ENCODE data around the gene HGS. TPM values are rescaled to one million over a fixed set of nuclear protein-coding genes. Genes with fewer than 3 reads are reported as not detected.
"Not testable (repeated sequence)": the region's sequence is repeated elsewhere in the genome, so short reads cannot be mapped to it uniquely, and the experiment has no call there.

The HGS gene
- total RNA-seq, 1 donor from 2014 or later: 137 TPM

DNA sequence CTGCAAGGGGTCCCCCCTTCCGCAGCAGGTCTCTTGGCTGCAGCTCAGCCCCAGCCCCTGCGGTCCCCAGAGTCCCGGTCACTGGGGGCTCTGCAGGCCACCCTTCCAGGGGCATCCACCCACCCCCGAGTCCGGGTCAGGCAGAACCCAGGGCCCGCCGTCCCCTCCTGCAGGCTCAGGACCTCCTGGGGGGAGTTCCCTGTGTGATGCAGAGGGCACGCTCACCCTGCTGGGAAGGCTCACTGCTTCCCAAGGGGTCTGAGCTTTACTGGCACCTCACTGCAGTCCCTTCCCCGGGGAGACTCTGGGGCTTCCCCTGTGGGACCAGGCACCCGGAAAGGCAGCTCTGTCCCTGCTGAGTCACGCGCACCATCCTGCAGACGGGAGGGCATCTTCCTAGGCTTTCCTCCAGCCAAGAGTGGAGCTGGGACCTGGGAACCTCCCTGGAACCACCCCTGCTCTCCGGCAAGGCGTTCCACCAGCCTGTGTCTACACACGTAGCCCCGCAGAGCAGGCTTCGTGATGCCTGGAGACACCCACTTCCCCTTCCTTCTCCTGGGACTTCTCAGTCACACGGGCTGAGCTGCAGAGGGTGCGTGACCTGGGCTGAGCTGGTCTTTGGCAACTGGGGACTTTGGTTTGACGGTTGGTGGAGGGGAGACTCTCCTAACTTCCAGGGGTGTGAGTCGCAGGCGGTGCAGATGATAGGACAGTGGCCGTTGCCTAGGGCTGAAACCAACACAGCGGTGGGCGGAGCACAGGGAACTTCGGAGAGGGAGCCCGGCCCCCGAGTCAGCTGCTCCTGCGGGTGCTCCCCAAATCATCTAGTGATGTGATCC, 51.7 kb downstream of the HGS start:
- Mint-ChIP-seq H3K27ac (no peak overlapping the region), H3K4me1 (peaks cover 11% of the 10 kb centered on the region), H3K4me3 (peak overlapping the region; percentile 72), H3K36me3 (ENCODE audit: low read depth) (no peaks in the 10 kb centered on the region), H3K27me3 (peaks cover 19% of the 10 kb centered on the region), H3K9me3 (no peaks in the 10 kb centered on the region)
- DNase-seq: peak; percentile 76
- intact Hi-C loops (cut with micrococcal nuclease): no loop called here

DNA sequence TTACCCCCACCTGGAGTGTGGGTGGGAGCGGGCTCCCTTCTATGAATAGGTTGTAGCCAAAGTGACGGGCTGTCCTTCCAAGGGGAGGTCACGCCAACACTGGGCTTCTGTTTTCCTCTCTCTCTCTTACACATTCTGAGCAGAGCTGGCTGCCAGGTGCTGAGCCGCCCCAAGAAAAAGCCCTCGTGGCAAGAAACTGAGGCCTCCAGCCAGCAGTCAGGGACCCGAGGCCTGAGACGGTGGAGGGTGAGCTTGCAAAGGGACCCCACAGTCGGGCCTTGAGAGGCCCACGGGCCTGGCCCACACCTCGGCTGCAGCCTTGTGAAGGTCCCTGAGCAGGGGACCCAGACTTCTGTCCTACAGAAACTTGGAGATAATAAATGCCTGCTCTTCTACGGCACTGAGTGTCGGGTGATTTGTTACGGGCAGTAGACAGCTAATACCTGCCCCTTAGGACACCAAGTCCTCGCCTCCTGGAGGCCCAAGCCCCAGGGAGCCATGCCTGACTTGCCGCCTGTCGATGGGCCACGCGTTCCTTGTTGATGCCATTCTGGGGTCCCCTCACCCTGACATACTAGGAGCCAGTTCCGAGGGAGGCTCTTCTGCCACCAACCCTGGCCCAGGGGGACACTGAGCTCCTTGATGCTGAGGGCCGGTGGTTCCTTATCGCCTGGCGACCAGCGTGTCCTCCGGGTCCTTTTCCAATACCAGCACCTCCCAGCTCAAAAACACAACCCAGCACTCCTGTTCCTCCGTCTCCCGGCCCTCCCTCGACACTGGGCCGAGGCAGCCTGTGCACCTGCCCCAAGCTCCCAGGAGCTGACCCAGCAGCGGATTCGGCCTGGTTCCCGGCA, 54.4 kb downstream of the HGS start:
- H3K36me3 Mint-ChIP-seq (ENCODE audit: low read depth): no peaks in the 10 kb centered on the region
- H3K9me3 Mint-ChIP-seq: no peaks in the 10 kb centered on the region
- H3K27me3 Mint-ChIP-seq: peaks cover 14% of the 10 kb centered on the region
- no peak for DNase-seq
- intact Hi-C loops (cut with micrococcal nuclease): no loop called here
- H3K27ac Mint-ChIP-seq: no peak overlapping the region
- no peak overlapping the region for H3K4me3 Mint-ChIP-seq
- H3K4me1 Mint-ChIP-seq: peaks cover 11% of the 10 kb centered on the region

DNA sequence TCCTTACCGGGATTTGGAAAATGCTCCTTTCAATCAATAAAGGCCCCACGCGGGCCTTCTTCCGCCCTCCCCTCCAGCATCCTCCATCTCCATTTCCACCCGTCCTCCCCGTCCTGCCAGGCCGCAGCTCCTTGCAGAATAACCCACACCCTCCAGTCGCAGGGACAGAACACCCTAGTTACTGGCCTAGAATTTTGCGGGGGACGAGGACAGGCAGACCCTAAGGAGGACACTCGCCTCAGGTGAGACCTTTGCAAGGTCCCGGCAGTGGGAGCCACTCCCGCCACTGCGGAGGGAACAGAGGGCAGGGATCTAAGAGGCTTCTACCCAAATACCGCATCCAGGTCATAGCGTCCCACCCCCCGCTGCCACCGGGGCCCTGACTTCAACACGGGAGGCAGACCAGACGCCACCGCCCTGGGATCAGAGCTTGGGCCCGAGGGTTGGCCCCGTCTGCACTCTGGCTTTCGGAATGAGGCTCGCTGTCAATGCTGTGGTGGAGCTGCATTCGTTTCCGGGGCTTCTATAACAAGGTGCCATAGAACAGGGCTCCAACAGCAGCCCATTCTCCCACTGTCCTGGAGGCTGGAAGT, 55.1 kb downstream of the HGS start:
- Mint-ChIP-seq H3K4me3 (no peak overlapping the region), H3K36me3 (ENCODE audit: low read depth) (no peaks in the 10 kb centered on the region), H3K27ac (no peak overlapping the region), H3K27me3 (peaks cover 10% of the 10 kb centered on the region), H3K4me1 (peaks cover 8% of the 10 kb centered on the region), H3K9me3 (no peaks in the 10 kb centered on the region)
- intact Hi-C loops (cut with micrococcal nuclease): no loop called here
- DNase-seq: no peak

DNA sequence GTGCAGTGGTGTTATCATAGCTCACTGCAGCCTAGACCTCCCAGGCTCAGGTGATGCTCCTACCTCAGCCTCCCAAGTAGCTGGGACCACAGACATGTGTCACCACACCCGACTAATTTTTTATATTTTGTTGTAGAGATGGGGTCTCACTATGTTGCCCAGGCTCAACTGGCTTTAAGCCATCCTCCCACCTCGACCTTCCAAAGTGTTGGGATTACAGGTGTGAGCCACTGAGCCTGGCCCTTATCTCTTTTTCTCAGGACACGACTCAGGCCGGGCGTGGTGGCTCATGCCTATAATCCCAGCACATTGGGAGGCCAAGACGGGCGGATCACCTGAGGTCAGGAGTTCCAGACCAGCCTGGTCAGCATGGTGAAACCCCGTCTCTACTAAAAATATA, 55.8 kb downstream of the HGS start:
- H3K27ac Mint-ChIP-seq; H3K4me1 Mint-ChIP-seq; DNase-seq; intact Hi-C loops (cut with micrococcal nuclease); H3K36me3 Mint-ChIP-seq (ENCODE audit: low read depth); H3K9me3 Mint-ChIP-seq; H3K27me3 Mint-ChIP-seq; H3K4me3 Mint-ChIP-seq: not testable (repeated sequence)

DNA sequence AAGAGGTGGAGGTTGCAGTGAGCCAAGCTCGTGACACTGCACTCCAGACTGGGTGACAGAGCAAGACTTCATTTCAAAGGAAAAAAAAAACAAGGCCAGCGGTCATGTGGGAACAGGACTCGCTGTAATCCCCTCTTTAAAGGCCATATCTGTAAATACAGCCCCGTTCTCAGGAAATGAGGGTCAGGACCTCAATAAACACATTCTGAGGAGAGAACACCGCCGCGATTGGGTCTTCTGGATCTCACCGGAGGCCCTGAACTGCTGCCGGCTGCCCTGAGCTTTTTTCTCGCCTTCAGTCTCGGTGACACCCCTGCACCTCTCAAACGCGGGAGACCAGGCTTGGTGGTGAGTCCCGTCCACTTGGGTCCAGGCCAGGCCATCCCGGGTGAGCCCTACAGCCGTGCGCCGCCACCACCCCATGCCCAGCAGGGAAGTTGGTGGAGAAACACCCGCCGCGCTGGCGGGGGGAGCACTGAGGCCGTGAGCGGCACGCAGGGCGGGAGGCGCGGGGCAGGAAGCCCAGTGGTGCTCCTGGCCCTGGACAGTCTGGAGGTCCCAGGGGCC, 56.7 kb downstream of the HGS start:
- H3K4me3 Mint-ChIP-seq: no peak overlapping the region
- intact Hi-C loops (cut with micrococcal nuclease): no loop called here
- peaks cover 7% of the 10 kb centered on the region for H3K4me1 Mint-ChIP-seq

DNA sequence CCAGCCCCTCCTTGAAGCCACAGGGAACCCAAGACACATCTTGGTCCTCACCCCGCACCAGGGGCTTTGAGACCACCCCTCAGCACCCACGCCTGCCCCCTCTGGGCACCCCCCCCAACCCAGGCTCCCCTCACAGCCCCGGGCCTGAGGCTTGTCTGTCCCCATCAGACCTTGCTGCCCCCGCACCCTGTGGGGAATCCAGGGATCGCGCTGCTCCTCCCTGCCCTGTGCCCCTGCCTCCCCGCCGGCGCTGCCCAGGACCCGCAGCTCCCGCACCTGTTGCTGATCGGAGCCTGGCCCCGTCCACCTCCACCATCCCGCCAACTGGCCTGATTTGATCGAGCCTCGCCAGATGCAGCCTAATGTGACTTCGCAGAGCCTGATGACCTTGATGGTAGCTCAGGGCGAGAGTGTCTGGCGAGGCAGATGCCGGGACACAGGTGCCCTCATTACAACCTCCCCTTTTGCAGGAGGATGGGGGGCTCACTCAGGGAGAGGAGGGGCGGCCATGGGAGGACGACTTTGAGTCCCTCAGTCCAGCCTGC, 57.3 kb downstream of the HGS start:
- H3K4me1 Mint-ChIP-seq: peaks cover under 1% of the 10 kb centered on the region

More for the DNA sequence above, 56.7 kb downstream of the HGS start:
- Mint-ChIP-seq H3K9me3 (no peaks in the 10 kb centered on the region), H3K36me3 (ENCODE audit: low read depth) (no peaks in the 10 kb centered on the region), H3K27ac (no peak overlapping the region), H3K27me3 (peaks cover 10% of the 10 kb centered on the region)
- DNase-seq: no peak

DNA sequence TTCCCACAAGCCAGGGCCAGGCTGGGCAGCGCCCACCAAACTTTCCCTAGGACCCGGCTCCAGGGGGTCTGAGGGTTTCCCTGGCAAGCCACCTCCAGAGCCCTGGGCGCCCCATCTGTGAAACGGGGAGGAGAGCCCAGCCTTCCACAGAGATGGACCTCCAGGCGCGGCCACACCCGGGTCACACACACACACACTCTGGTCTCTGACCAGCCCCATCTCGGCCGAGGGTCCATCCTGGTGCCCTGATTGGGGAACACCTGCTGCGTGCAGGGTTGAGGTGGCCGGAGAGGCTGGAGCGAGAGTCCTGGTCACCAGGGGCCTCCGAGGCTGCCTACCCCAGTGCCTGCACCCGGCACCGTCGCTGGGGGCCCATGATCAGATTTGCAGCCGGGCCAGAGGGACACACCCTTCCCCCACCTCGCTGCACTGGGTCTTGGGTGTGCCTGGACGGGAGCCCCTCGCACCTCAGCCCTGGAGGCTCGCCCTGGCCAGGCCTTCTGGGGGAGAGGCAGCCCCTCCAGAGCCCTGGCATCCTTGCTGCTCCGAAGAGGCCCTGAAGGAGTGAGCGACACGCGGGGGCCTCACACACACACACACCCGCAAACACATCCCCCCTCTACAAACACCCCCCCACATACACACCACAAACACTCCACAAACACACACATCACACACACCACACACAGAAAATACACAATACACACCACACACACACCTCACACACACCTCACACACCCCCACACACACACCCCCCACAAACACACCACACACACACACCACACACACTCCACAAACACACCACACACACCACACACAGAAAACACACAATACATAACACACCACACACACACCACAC, 58.0 kb downstream of the HGS start:
- Mint-ChIP-seq H3K9me3 (no peaks in the 10 kb centered on the region), H3K27me3 (peaks cover 8% of the 10 kb centered on the region), H3K4me1 (no peaks in the 10 kb centered on the region), H3K27ac (no peak overlapping the region), H3K4me3 (no peak overlapping the region), H3K36me3 (ENCODE audit: low read depth) (no peaks in the 10 kb centered on the region)
- no peak for DNase-seq
- intact Hi-C loops (cut with micrococcal nuclease): no loop called here

More for the DNA sequence above, 57.3 kb downstream of the HGS start:
- no peak for DNase-seq
- Mint-ChIP-seq H3K4me3 (no peak overlapping the region), H3K27ac (no peak overlapping the region), H3K36me3 (ENCODE audit: low read depth) (no peaks in the 10 kb centered on the region), H3K27me3 (peaks cover 8% of the 10 kb centered on the region), H3K9me3 (no peaks in the 10 kb centered on the region)
- intact Hi-C loops (cut with micrococcal nuclease): no loop called here

Other genes with a start within 250 kb of the HGS start
- 3,353 and 3,420 TPM in 2 replicates for gene ACTG1, start 171.2 kb upstream of the HGS start, total RNA-seq
- 0.26 and 0.51 TPM in 2 replicates for gene FSCN2, start 155.6 kb upstream of the HGS start, total RNA-seq
- 72.2 and 76.5 TPM in 2 replicates for gene FAAP100, start 131.7 kb upstream of the HGS start, total RNA-seq
- 142 and 147 TPM in 2 replicates for gene NPLOC4, start 46.9 kb upstream of the HGS start, total RNA-seq
- 0.14 and 0.37 TPM in 2 replicates for gene TSPAN10, start 46.8 kb upstream of the HGS start, total RNA-seq
- 3.7 and 5.7 TPM in 2 replicates for gene PDE6G, start 27.5 kb upstream of the HGS start, total RNA-seq
- gene OXLD1, start 17.4 kb upstream of the HGS start, total RNA-seq: 52.8 and 57.8 TPM in 2 replicates
- gene CCDC137, start 17.3 kb upstream of the HGS start, total RNA-seq: 54.7 and 60.2 TPM in 2 replicates
- gene ARL16, start 214 bp upstream of the HGS start, total RNA-seq: 34.9 and 37.6 TPM in 2 replicates
- gene MRPL12, start 19.4 kb downstream of the HGS start, total RNA-seq: 232 and 233 TPM in 2 replicates
- gene SLC25A10, start 28.3 kb downstream of the HGS start, total RNA-seq: 48.6 and 52.7 TPM in 2 replicates
- gene GCGR, start 120.1 kb downstream of the HGS start, total RNA-seq: not detected in 2 replicates
- 46.7 and 51.9 TPM in 2 replicates for gene MCRIP1, start 149.3 kb downstream of the HGS start, total RNA-seq
- not detected in 2 replicates for gene PPP1R27, start 151.0 kb downstream of the HGS start, total RNA-seq
- gene P4HB, start 176.5 kb downstream of the HGS start, total RNA-seq: 458 and 507 TPM in 2 replicates
- gene ARHGDIA, start 187.3 kb downstream of the HGS start, total RNA-seq: 697 and 714 TPM in 2 replicates
- 254 and 264 TPM in 2 replicates for gene ALYREF, start 207.6 kb downstream of the HGS start, total RNA-seq
- gene ANAPC11, start 207.7 kb downstream of the HGS start, total RNA-seq: 132 and 135 TPM in 2 replicates
- 0.30 and 0.40 TPM in 2 replicates for gene NPB, start 218.2 kb downstream of the HGS start, total RNA-seq
- 43.0 and 46.5 TPM in 2 replicates for gene PCYT2, start 227.4 kb downstream of the HGS start, total RNA-seq
- 54.9 and 58.2 TPM in 2 replicates for gene SIRT7, start 234.2 kb downstream of the HGS start, total RNA-seq
- gene MAFG, start 243.7 kb downstream of the HGS start, total RNA-seq: 32.5 and 33.3 TPM in 2 replicates